HG03159 (cell line): ENCODE data around the gene PITPNM3.

Experiments
- ATAC-seq: cut with Tn5 transposase; IDR thresholded peaks from one replicate; pipeline ENCODE4 v1.9.1; 2021; ENCODE audit warnings: mild to moderate bottlenecking, moderate library complexity; ENCODE audit not compliant: unreplicated experiment

PITPNM3 gene

GRCh38 chr17:6422654-6423241 is 133.6 kb downstream of the PITPNM3 start:
- ATAC-seq: no peak

DNA sequence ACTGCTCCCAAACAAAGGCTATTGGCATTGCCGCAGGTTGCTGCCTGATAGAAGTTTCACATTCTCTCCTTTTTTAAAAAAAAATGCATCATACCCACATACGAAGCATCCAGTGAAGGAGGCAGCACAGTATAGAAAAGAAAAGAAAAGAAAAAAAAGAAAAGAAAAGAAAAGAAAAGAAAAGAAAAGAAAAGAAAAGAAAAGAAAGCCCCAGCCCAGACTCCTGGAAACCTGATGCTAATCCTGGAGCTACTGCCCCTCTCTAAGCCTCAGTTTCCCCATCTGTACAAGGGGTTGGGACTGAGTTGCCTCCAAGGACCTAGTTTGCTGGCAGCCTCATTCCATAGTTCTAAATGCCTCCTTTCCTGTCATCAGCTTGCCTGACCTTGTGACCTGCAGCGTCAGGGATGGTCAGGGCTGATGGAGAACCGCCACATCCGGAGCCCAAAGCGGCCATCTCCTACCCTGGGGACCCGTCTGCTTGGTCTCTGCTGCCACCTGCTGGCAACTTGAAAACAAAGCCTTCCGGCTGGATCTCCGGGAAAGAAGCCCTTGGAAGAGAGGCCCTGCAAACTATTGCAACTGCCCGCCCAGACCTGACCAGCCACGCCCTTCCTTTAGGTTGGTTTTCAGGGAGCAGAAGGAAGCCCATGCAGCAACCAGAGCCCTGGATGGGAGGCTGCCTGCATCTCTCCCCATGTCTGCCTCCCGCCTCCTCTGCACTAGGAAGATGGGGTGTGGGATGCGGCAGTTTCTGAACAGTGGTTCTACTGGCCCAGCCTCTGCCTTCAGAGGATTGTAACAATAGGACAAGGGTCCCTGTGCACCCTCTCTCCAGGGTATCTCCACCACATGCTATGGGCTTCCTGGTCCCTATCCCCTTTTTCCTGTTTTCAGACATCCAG is 134.4 kb downstream of the PITPNM3 start:
- no peak for ATAC-seq

- no peak for ATAC-seq
These were observed 136.1 kb downstream of the PITPNM3 start for GRCh38 chr17:6420173-6420641.

- no peak for ATAC-seq
These were observed 140.7 kb downstream of the PITPNM3 start for GRCh38 chr17:6415616-6416015.

DNA sequence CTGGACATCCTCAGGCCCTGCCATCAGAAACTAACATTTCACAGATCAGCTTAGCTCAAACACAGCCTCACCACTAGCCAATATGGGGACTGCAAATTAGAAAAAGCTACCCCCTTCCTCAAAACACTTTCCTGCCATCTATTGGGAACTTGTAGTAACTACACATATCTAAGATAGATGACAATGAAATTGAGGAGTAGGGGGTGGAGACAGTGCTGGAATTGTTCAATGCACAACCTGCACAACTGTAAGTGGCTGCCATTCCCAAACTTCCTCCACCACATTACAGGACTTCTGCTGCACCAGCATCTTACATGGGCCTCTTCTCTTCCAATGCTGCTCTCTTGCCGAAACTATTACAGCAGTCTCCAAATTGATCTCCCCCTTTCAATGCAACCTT is 143.3 kb downstream of the PITPNM3 start:
- ATAC-seq: no peak

DNA sequence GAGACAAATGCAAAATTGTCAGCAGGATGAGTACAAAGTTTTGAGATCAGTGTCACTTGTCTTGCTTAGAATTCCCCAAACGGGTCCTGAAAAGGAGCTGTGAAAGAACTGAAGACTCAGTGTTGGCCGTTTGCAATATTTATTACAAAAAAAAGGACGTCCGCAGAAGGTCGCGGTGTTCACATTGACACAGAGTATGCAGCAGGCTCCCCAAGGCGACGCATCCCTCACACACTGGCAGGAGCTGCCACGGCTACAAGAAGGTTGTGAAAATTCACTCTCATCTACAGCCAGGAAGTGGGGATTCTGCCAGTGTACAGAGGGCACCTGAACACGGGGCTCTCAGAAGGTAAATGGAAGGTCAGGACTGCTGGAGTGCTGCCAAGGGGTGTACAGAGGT is 147.6 kb downstream of the PITPNM3 start:
- no peak for ATAC-seq

DNA sequence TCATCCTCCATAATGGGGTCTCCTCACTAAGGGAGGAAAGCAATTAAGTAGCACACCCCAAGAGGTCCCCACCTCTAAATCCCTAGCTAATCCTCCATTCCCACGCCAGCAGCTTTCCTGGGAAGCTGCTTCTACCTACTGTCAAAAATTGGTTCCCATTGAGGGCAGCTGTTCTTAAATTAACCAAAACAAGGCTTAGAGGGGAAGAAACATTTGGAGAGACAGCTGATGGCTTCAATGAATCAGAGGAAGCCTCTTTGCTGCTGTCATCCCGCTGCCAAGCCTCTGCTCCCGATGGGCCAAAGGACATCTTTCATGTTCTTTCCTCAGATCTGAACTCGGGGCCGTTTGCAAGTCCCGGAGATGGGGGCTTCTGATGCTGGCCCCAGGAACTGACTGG is 148.1 kb downstream of the PITPNM3 start:
- no peak for ATAC-seq

DNA sequence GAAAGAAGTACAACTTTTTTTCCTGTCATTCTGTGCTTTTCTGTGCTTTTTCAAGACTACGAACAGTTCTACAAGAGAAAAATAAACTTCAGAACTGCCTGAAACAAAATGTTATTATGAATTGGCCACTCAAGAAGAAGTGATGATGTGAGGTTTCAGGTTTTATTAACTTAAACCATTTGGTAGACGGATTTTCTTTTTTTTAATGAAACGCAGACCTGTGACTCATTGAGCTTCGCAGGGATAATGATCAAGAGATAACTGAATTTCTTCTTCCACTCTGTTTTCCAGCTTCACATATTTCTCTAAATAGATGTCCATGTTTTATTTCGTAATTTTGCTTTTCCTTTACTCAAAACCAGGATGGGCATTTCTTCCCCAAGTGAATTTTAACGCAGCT is 154.1 kb downstream of the PITPNM3 start:
- no peak for ATAC-seq
